ENCODE results near the gene DHDH. TPM values are rescaled to one million over a fixed set of nuclear protein-coding genes. Genes with fewer than 3 reads are reported as not detected.
"Not testable (repeated sequence)": the region's sequence is repeated elsewhere in the genome, so short reads cannot be mapped to it uniquely, and the experiment has no call there.

The DHDH gene
- total RNA-seq, 6 donors from 2014 or later = 1.9 to 6.3 (median 2.8) TPM

DNA sequence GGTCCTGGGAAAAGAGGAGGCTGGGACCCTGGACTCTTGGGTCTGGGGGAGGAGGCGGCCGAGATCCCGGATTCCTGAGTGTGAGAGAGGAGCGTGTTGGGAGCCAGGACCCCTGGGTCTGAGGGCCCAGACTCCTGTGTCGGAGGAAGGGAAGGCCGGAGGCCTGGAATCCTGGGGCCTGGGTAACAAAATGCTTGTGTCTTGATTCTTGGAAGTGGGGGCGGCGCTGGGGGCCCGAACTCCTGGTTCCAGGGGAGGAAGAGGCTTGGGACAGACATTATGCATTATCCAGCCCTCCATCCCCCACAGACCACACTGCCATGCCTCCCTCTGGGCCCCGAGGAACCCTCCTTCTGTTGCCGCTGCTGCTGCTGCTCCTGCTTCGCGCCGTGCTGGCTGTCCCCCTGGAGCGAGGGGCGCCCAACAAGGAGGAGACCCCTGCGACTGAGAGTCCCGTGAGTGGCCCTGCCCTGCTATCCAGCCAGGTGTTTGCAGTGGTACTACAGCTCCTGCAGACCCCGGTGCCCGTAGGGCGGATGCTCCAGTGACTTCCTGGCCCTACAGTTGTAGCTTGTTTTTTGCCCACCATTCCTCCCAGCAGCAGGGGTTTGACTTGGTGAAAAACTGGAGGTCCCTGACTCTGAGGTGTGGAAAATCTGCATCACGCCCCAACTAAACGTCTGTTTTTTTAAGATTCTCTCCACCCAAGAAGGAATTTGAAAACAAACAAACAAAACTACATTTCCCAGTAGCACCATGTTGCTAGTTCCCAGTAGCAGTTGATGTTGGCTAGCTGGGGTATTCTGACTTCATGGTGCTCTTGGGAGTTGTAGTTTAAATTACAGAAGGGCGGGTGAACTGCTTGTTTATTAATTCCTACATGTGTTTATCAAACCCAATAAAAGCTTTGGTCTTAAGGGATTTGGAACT, 32.8 kb upstream of the DHDH start:
- Histone ChIP-seq H3K4me1 (peaks cover 30 to 44% (median 40%) of the 10 kb centered on the region in 4 donors), H3K36me3 (peaks cover 0 to 30% (median 15%) of the 10 kb centered on the region in 4 donors), H3K4me3 (peak overlapping the region; percentile 72 to 94 (median 84)), H3K27me3 (no peaks in the 10 kb centered on the region), H3K9me3 (no peaks in the 10 kb centered on the region), H3K27ac (peak overlapping the region; percentile 85 to 97 (median 94))
- ATAC-seq (ENCODE audit: low FRiP score in 2 of 2) = peak in 1 of 2 donors; percentile 50
- 7 to 10% methylated on average over 15 to 24 of the region's 24 CpGs for WGBS, 2 donors
- DNase-seq = peak in 1 of 2 donors; percentile 73
- TF ChIP-seq EP300 (IDR thresholded peaks at IDR 0.05) (no peak), POLR2A (IDR thresholded peaks at IDR 0.05) (peak in 1 of 4 donors; percentile 2)

DNA sequence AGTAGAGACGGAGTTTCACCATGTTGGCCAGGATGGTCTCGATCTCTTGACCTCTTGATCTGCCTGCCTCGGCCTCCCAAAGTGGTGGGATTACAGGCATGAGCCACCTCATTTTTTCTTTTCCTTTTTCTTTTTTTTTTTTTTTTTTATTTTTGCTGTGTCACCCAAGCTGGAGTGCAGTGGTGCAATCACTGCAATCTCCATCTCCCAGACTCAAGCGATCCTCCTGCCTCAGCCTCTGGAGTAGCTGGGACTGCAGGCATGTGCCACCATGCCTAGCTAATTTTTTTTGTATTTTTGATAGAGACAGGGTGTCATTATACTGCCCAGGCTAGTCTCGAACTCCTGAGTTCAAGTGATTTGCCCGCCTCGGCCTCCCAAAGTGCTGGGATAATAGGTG, 31.2 kb upstream of the DHDH start:
- H3K4me3 ChIP-seq; H3K27me3 ChIP-seq; H3K9me3 ChIP-seq; DNase-seq; H3K27ac ChIP-seq; ATAC-seq (ENCODE audit: low FRiP score in 2 of 2): not testable (repeated sequence)
- WGBS, 2 donors = 90 to 97% methylated on average over 7 of the region's 7 CpGs
- H3K36me3 ChIP-seq = peaks cover 0 to 46% (median 21%) of the 10 kb centered on the region in 4 donors
- H3K4me1 ChIP-seq = peaks cover 31 to 38% (median 34%) of the 10 kb centered on the region in 4 donors

DNA sequence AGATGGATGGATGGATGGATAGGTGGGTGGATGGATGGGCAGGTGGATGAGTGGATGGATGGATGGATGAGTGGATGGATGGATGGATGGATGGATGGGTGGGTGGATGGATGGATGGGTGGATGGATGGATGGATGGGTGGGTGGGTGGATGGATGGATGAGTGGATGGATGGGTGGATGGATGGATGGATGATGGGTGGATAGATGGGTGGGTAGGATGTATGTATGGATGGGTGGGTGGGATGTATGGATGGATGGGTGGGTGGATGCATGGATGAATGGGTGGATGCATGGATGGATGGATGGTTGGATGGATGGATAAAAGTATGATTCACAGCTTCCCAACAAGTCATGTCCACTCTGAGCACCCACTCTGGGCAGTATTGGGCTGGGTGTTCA, 29.7 kb upstream of the DHDH start:
- H3K4me3 ChIP-seq; ATAC-seq (ENCODE audit: low FRiP score in 2 of 2); H3K27me3 ChIP-seq; H3K27ac ChIP-seq; H3K9me3 ChIP-seq; DNase-seq: not testable (repeated sequence)
- Histone ChIP-seq H3K36me3 (peaks cover 3 to 59% (median 27%) of the 10 kb centered on the region in 4 donors), H3K4me1 (peaks cover 38 to 50% (median 46%) of the 10 kb centered on the region in 4 donors)

DNA sequence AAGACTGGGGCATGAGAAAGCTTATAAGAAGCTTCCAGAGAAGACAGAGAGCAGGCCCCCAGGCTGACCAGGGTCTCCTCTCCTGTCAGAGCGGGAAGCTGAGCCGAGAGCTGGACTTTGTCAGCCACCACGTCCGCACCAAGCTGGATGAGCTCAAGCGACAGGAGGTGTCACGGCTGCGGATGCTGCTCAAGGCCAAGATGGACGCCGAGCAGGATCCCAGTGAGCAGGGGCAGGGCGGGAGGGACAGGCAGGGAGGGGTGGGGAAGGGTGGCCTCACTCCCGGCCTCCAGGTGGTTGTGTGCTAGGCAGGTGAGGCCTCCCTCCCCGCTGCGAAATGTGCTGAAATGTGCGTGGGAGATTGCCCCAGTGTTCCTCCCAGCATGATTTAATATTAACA, 27.8 kb upstream of the DHDH start:
- H3K4me1 ChIP-seq = peaks cover 39 to 50% (median 48%) of the 10 kb centered on the region in 4 donors
- no peak overlapping the region for H3K4me3 ChIP-seq
- H3K27me3 ChIP-seq = no peaks in the 10 kb centered on the region
- DNase-seq (no peak), ATAC-seq (ENCODE audit: low FRiP score in 2 of 2) (no peak)
- peak overlapping the region; percentile 38 to 57 (median 51) for H3K27ac ChIP-seq
- TF ChIP-seq EP300 (IDR thresholded peaks at IDR 0.05) (no peak), POLR2A (IDR thresholded peaks at IDR 0.05) (no peak), POLR2AphosphoS5 (IDR thresholded peaks at IDR 0.05) (no peak)
- TF ChIP-seq, protein P1, sequence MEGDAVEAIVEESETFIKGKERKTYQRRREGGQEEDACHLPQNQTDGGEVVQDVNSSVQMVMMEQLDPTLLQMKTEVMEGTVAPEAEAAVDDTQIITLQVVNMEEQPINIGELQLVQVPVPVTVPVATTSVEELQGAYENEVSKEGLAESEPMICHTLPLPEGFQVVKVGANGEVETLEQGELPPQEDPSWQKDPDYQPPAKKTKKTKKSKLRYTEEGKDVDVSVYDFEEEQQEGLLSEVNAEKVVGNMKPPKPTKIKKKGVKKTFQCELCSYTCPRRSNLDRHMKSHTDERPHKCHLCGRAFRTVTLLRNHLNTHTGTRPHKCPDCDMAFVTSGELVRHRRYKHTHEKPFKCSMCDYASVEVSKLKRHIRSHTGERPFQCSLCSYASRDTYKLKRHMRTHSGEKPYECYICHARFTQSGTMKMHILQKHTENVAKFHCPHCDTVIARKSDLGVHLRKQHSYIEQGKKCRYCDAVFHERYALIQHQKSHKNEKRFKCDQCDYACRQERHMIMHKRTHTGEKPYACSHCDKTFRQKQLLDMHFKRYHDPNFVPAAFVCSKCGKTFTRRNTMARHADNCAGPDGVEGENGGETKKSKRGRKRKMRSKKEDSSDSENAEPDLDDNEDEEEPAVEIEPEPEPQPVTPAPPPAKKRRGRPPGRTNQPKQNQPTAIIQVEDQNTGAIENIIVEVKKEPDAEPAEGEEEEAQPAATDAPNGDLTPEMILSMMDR (IDR thresholded peaks at IDR 0.05) = no peak
- H3K36me3 ChIP-seq = peaks cover 9 to 78% (median 42%) of the 10 kb centered on the region in 4 donors
- no peaks in the 10 kb centered on the region for H3K9me3 ChIP-seq
- 82 to 93% methylated on average over 9 to 14 of the region's 14 CpGs for WGBS, 2 donors

DNA sequence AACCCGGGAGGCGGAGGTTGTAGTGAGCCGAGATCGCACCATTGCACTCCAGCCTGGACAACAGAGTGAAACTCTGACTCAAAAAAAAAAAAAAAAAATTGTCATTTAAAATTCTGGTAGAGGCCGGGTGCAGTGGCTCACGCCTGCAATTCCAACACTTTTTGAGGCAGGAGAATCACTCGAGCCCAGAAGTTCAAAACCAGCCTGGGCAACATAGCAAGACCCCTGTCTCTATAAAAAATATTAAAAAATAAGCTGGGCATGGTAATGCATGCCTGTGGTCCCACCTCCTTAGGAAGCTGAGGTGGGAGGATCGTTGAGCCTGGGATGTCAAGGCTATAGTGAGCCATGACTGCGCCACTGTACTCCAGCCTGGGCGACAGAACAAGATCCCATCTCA, 27.2 kb upstream of the DHDH start:
- no peak for DNase-seq
- peaks cover 9 to 85% (median 49%) of the 10 kb centered on the region in 4 donors for H3K36me3 ChIP-seq
- TF ChIP-seq POLR2A (IDR thresholded peaks at IDR 0.05) (no peak), POLR2AphosphoS5 (IDR thresholded peaks at IDR 0.05) (no peak)
- TF ChIP-seq, protein P1 (IDR thresholded peaks at IDR 0.05) = no peak
- WGBS, 2 donors = 95 to 98% methylated on average over 10 of the region's 10 CpGs
- peak overlapping the region in 2 of 4 donors; percentile 17 to 46 for H3K27ac ChIP-seq
- H3K4me3 ChIP-seq = no peak overlapping the region
- H3K9me3 ChIP-seq = no peaks in the 10 kb centered on the region
- peaks cover 36 to 44% (median 41%) of the 10 kb centered on the region in 4 donors for H3K4me1 ChIP-seq
- no peak for ATAC-seq (ENCODE audit: low FRiP score in 2 of 2)
- H3K27me3 ChIP-seq = no peaks in the 10 kb centered on the region

DNA sequence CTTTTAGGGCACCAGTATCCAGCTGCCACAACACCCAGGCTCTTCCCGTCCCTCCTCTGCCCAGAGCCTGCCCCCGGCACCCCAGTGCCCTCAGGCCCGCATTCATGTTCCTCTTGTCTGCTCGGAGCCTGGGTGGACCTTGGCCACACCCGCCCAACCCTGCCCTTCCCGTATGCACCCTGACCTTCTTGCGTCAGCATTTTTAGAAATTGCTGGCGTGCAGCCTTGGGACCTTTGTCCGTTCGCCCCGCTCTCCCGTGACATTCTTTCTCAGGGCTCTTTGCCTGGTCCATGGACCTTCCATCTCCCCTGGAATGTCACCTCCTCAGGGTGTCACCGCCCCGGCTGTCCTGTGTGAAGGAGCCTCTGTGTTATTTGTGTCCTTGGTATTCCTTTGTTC, 25.8 kb upstream of the DHDH start:
- Histone ChIP-seq H3K4me3 (no peak overlapping the region), H3K36me3 (peaks cover 15 to 91% (median 61%) of the 10 kb centered on the region in 4 donors), H3K9me3 (no peaks in the 10 kb centered on the region), H3K27ac (peak overlapping the region; percentile 61 to 82 (median 78)), H3K4me1 (peaks cover 23 to 32% (median 29%) of the 10 kb centered on the region in 4 donors), H3K27me3 (no peaks in the 10 kb centered on the region)
- DNase-seq = peak; percentile 65 to 85
- WGBS, 2 donors = 79 to 84% methylated on average over 12 to 13 of the region's 14 CpGs
- TF ChIP-seq EP300 (IDR thresholded peaks at IDR 0.05) = no peak
- TF ChIP-seq POLR2AphosphoS5 (IDR thresholded peaks at IDR 0.05) = peak in 1 of 2 donors; percentile 44
- peak in 1 of 4 donors; percentile 46 for TF ChIP-seq POLR2A (IDR thresholded peaks at IDR 0.05)
- peak; percentile 70 to 81 for ATAC-seq (ENCODE audit: low FRiP score in 2 of 2)

DNA sequence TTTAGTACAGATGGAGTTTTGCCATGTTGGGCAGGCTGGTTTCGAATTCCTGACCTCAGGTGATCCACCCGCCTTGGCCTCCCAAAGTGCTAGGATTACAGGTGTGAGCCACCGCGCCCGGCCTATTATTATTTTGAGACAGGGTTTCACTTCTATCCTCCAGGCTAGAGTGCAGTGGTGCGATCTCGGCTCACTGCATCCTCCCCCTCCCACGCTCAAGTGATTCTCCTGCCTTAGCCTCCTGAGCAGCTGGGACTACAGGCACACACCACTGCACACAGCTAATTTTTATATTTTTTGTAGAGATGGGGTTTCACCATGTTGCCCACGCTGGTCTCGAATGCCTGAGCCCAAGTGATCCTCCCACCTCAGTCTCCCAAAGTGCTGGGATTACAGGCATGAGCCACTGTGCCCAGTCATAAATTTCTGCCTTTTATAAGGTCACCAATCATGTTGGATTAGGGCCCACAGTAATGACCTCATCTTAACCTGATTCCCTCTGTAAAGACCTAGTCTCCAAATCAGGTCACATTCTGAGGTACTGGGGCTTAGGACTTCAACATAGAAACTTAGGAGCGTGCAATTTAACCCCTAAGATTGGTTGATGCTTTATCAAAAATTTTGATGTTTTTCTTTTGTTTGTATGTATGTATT, 23.9 kb upstream of the DHDH start:
- peaks cover 18 to 26% (median 23%) of the 10 kb centered on the region in 4 donors for H3K4me1 ChIP-seq
- WGBS, 2 donors = 95 to 97% methylated on average over 11 of the region's 11 CpGs
- H3K27ac ChIP-seq = peak overlapping the region; percentile 61 to 82 (median 78)
- peaks cover 29 to 99% (median 73%) of the 10 kb centered on the region in 4 donors for H3K36me3 ChIP-seq
- not testable (repeated sequence) for DNase-seq; ATAC-seq (ENCODE audit: low FRiP score in 2 of 2); H3K4me3 ChIP-seq; H3K27me3 ChIP-seq; H3K9me3 ChIP-seq

All from upper lobe of left lung (tissue), 6 donors.